ENCODE data around the gene SSRP1.

Gene SSRP1

GRCh38 chr11:57370941-57371340, 35.2 kb upstream of the SSRP1 start:
- Histone ChIP-seq H3F3A (ENCODE audit: low read depth) (no peaks in the 10 kb centered on the region), H3K79me2 (ENCODE audit: insufficient read depth, low read length) (no peaks in the 10 kb centered on the region), H3K4me2 (ENCODE audit: low read depth, low read length, poor library complexity, severe bottlenecking) (no peak overlapping the region), H3K9ac (ENCODE audit: low read depth, low read length, poor library complexity, severe bottlenecking) (no peak overlapping the region), H3K9me2 (replicated peaks; ENCODE audit: low read depth, low read length) (no peaks in the 10 kb centered on the region), H4K20me1 (ENCODE audit: insufficient read depth, low read length, poor library complexity, severe bottlenecking) (no peaks in the 10 kb centered on the region), H3K27me3 (ENCODE audit: insufficient read depth, low read length, poor library complexity, severe bottlenecking) (no peaks in the 10 kb centered on the region), H3K36me3 (ENCODE audit: insufficient read depth, low read length) (no peaks in the 10 kb centered on the region), H3K9me3 (ENCODE audit: insufficient read depth, low read depth, low read length) (no peaks in the 10 kb centered on the region), H3K4me1 (ENCODE audit: insufficient read depth, low read length, poor library complexity, severe bottlenecking) (peaks cover 9% of the 10 kb centered on the region), H3K4me3 (ENCODE audit: low read length, poor library complexity, severe bottlenecking) (no peak overlapping the region), H2AFZ (ENCODE audit: low read length) (peak overlapping the region; percentile 18; the same call in 1 of the 2 replicates)
- no peak for TF ChIP-seq CTCF (conservative IDR thresholded peaks at IDR 0.05; ENCODE audit: low read length)
- TF ChIP-seq EZH2phosphoT487 (IDR thresholded peaks at IDR 0.05; ENCODE audit: borderline replicate concordance) = no peak

GRCh38 chr11:57370251-57370650, 34.6 kb upstream of the SSRP1 start:
- no peak overlapping the region for H3K4me3 ChIP-seq (ENCODE audit: low read length, poor library complexity, severe bottlenecking)
- TF ChIP-seq CTCF (conservative IDR thresholded peaks at IDR 0.05; ENCODE audit: low read length) (no peak), EZH2phosphoT487 (IDR thresholded peaks at IDR 0.05; ENCODE audit: borderline replicate concordance) (no peak)
- H3K27me3 ChIP-seq (ENCODE audit: insufficient read depth, low read length, poor library complexity, severe bottlenecking) = no peaks in the 10 kb centered on the region
- no peaks in the 10 kb centered on the region for H3K36me3 ChIP-seq (ENCODE audit: insufficient read depth, low read length)
- H3K9me2 ChIP-seq (replicated peaks; ENCODE audit: low read depth, low read length) = no peaks in the 10 kb centered on the region
- H3K79me2 ChIP-seq (ENCODE audit: insufficient read depth, low read length) = no peaks in the 10 kb centered on the region
- no peak overlapping the region for H3K4me2 ChIP-seq (ENCODE audit: low read depth, low read length, poor library complexity, severe bottlenecking)
- no peak overlapping the region for H3K9ac ChIP-seq (ENCODE audit: low read depth, low read length, poor library complexity, severe bottlenecking)
- H4K20me1 ChIP-seq (ENCODE audit: insufficient read depth, low read length, poor library complexity, severe bottlenecking) = no peaks in the 10 kb centered on the region
- no peak overlapping the region for H2AFZ ChIP-seq (ENCODE audit: low read length)
- no peaks in the 10 kb centered on the region for H3K9me3 ChIP-seq (ENCODE audit: insufficient read depth, low read depth, low read length)
- H3K4me1 ChIP-seq (ENCODE audit: insufficient read depth, low read length, poor library complexity, severe bottlenecking) = peaks cover 9% of the 10 kb centered on the region
- H3F3A ChIP-seq (ENCODE audit: low read depth) = no peaks in the 10 kb centered on the region

- Histone ChIP-seq H4K20me1 (ENCODE audit: insufficient read depth, low read length, poor library complexity, severe bottlenecking) (no peaks in the 10 kb centered on the region), H3K4me1 (ENCODE audit: insufficient read depth, low read length, poor library complexity, severe bottlenecking) (peaks cover 9% of the 10 kb centered on the region), H3K4me3 (ENCODE audit: low read length, poor library complexity, severe bottlenecking) (no peak overlapping the region), H2AFZ (ENCODE audit: low read length) (no peak overlapping the region), H3K4me2 (ENCODE audit: low read depth, low read length, poor library complexity, severe bottlenecking) (no peak overlapping the region), H3K9me2 (replicated peaks; ENCODE audit: low read depth, low read length) (no peaks in the 10 kb centered on the region), H3K9ac (ENCODE audit: low read depth, low read length, poor library complexity, severe bottlenecking) (no peak overlapping the region), H3K79me2 (ENCODE audit: insufficient read depth, low read length) (no peaks in the 10 kb centered on the region), H3K27me3 (ENCODE audit: insufficient read depth, low read length, poor library complexity, severe bottlenecking) (no peaks in the 10 kb centered on the region), H3F3A (ENCODE audit: low read depth) (no peaks in the 10 kb centered on the region), H3K9me3 (ENCODE audit: insufficient read depth, low read depth, low read length) (no peaks in the 10 kb centered on the region), H3K36me3 (ENCODE audit: insufficient read depth, low read length) (no peaks in the 10 kb centered on the region)
- no peak for TF ChIP-seq EZH2phosphoT487 (IDR thresholded peaks at IDR 0.05; ENCODE audit: borderline replicate concordance)
- no peak for TF ChIP-seq CTCF (conservative IDR thresholded peaks at IDR 0.05; ENCODE audit: low read length)
Measured at GRCh38 chr11:57368845-57369232, 33.1 kb upstream of the SSRP1 start.

Measured in Loucy (cell line).